HG03520 (cell line): ENCODE results near the gene CPED1.

ENCODE experiments used
- ATAC-seq: cut with Tn5 transposase; IDR thresholded peaks from one replicate; pipeline ENCODE4 v1.9.1; 2021; ENCODE audit warnings: mild to moderate bottlenecking, moderate library complexity; ENCODE audit not compliant: unreplicated experiment

The CPED1 gene

GRCh38 chr7:121126801-121127534, 138.5 kb downstream of the CPED1 start:
- ATAC-seq, result no peak

GRCh38 chr7:121132940-121133339, 144.4 kb downstream of the CPED1 start:
- ATAC-seq, result no peak

GRCh38 chr7:121133444-121133843, 144.9 kb downstream of the CPED1 start:
- no peak for ATAC-seq

- ATAC-seq, result no peak
Measured at GRCh38 chr7:121137580-121137979, 149.1 kb downstream of the CPED1 start.

GRCh38 chr7:121138262-121138933, 149.9 kb downstream of the CPED1 start:
- peak; percentile 100 for ATAC-seq

- ATAC-seq, result no peak
Measured at GRCh38 chr7:121139427-121139826, 150.9 kb downstream of the CPED1 start.

- ATAC-seq, result no peak
Measured at GRCh38 chr7:121140790-121141189, 152.3 kb downstream of the CPED1 start.

- ATAC-seq, result no peak
Measured at GRCh38 chr7:121151774-121152221, 163.3 kb downstream of the CPED1 start.

GRCh38 chr7:121153411-121153810, 164.9 kb downstream of the CPED1 start:
- no peak for ATAC-seq

GRCh38 chr7:121153995-121154394, 165.5 kb downstream of the CPED1 start:
- ATAC-seq, result no peak

- no peak for ATAC-seq
Measured at GRCh38 chr7:121156825-121157224, 168.3 kb downstream of the CPED1 start.

- no peak for ATAC-seq
Measured at GRCh38 chr7:121157341-121157751, 168.8 kb downstream of the CPED1 start.

GRCh38 chr7:121157885-121158590, 169.5 kb downstream of the CPED1 start:
- ATAC-seq, result no peak

- no peak for ATAC-seq
Measured at GRCh38 chr7:121158665-121159064, 170.2 kb downstream of the CPED1 start.

GRCh38 chr7:121159553-121159952, 171.0 kb downstream of the CPED1 start:
- no peak for ATAC-seq

GRCh38 chr7:121160150-121161008, 171.9 kb downstream of the CPED1 start:
- ATAC-seq, result no peak

GRCh38 chr7:121163699-121164098, 175.2 kb downstream of the CPED1 start:
- ATAC-seq, result no peak

- no peak for ATAC-seq
Measured at GRCh38 chr7:121164247-121164646, 175.7 kb downstream of the CPED1 start.

GRCh38 chr7:121166916-121167315, 178.4 kb downstream of the CPED1 start:
- no peak for ATAC-seq

- no peak for ATAC-seq
Measured at GRCh38 chr7:121167971-121168370, 179.5 kb downstream of the CPED1 start.

GRCh38 chr7:121169469-121169868, 181.0 kb downstream of the CPED1 start:
- no peak for ATAC-seq
